Epithelial cell of esophagus (primary cell): ENCODE results near the gene PSMD11.
"Not testable (repeated sequence)": the region's sequence is repeated elsewhere in the genome, so short reads cannot be mapped to it uniquely, and the experiment has no call there.

Experiments used
- DNase-seq: peaks from one replicate; pipeline ENCODE4 v3.0.0; 2010; ENCODE audit warnings: low read depth
- H3K4me3 ChIP-seq: 2 replicates; pipeline ENCODE4 v1.5.1; 2011; ENCODE audit warnings: mild to moderate bottlenecking, low read length, control low read depth
- CTCF ChIP-seq: IDR thresholded peaks from 2 replicates; pipeline ENCODE4 v1.5.1; 2011; ENCODE audit warnings: low read depth, mild to moderate bottlenecking, low read length, control low read depth, inconsistent platforms; ENCODE audit not compliant: insufficient read depth; ENCODE audit errors: missing control alignments

PSMD11 gene

GRCh38 chr17:32444301-32445073 lies at the start of gene PSMD11:
PSMD11 (plus strand) TSS chr17:32444510; CDS start chr17:32444524, 14 bp downstream.
- DNase-seq, result peak; percentile 97
- TF ChIP-seq CTCF, result peak; percentile 64
- peak within 1 kb of the TSS; percentile 96 for H3K4me3 ChIP-seq

- H3K4me3 ChIP-seq, result no peak overlapping the region
- DNase-seq, result no peak
- TF ChIP-seq CTCF, result no peak
Observed at GRCh38 chr17:32396343-32396742, 48.0 kb upstream of the PSMD11 start.

DNA sequence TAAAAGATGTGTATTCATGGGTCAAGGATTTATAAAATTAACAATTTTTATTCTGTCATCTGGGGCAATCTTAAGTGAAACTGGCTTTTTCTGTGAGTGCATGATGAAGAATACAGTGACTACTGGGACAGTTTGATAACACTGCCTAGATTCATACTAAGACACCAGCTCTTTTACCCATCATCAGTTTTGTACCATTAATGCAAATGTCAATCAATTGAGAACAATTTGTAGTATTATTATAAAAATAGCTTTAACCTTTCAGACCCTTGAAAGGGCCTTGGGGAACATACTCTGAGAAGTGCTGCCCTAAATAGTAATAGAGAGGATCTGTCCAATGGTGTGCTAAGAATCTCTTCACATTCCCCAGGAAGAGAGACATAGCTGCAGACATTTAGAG lies 45.4 kb upstream of the PSMD11 start:
- no peak for TF ChIP-seq CTCF
- DNase-seq, result no peak
- no peak overlapping the region for H3K4me3 ChIP-seq

GRCh38 chr17:32410085-32410484 lies 34.2 kb upstream of the PSMD11 start:
- DNase-seq, H3K4me3 ChIP-seq: not testable (repeated sequence)

DNA sequence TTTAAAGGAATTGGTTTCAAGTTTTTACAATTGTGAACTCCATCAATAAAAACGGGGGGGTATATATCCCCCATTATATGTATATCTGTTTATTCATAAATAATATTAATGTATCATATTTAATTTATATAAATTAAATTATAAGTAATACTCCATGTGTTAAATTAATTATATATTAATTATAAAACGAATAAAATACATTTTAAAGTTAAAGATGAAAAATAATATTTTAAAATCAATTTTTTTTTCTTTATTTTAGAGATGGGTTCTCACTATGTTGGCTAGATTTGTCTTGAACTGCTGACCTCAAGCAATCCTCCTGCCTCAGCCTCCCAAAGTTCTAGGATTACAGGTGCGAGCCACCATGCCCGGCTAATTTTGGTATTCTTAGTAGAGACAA lies 17.4 kb upstream of the PSMD11 start:
- DNase-seq, result no peak
- H3K4me3 ChIP-seq, result no peak overlapping the region
- TF ChIP-seq CTCF, result no peak

GRCh38 chr17:32429598-32429997 lies 14.7 kb upstream of the PSMD11 start:
- no peak overlapping the region for H3K4me3 ChIP-seq
- TF ChIP-seq CTCF, result no peak
- no peak for DNase-seq

GRCh38 chr17:32440722-32441121 lies 3.6 kb upstream of the PSMD11 start:
- no peak overlapping the region for H3K4me3 ChIP-seq
- TF ChIP-seq CTCF, result no peak
- DNase-seq, result no peak
